IMR-90 (cell line): ENCODE results near the gene NR1I3.

ENCODE experiments used
- MAFK ChIP-seq: IDR thresholded peaks from 2 replicates; pipeline ENCODE4 v1.6.1; 2012; ENCODE audit warnings: low read depth, low read length, improper control_type of control experiment
- NFE2L2 ChIP-seq: fragments of 150-350 bp; IDR thresholded peaks from 2 replicates; pipeline ENCODE4 v1.6.1; 2016; ENCODE audit warnings: low read depth, mild to moderate bottlenecking, low read length
- POLR2A ChIP-seq: IDR thresholded peaks from 2 replicates; pipeline ENCODE4 v1.6.1; 2012; ENCODE audit warnings: mild to moderate bottlenecking, low read depth, low read length
- TF ChIP-seq, protein P1 (sequence below): conservative IDR thresholded peaks from 2 replicates; pipeline ENCODE4 v1.5.1; 2012; ENCODE audit warnings: mild to moderate bottlenecking, low read depth, low read length, improper control_type of control experiment

- TF ChIP-seq, protein P1, sequence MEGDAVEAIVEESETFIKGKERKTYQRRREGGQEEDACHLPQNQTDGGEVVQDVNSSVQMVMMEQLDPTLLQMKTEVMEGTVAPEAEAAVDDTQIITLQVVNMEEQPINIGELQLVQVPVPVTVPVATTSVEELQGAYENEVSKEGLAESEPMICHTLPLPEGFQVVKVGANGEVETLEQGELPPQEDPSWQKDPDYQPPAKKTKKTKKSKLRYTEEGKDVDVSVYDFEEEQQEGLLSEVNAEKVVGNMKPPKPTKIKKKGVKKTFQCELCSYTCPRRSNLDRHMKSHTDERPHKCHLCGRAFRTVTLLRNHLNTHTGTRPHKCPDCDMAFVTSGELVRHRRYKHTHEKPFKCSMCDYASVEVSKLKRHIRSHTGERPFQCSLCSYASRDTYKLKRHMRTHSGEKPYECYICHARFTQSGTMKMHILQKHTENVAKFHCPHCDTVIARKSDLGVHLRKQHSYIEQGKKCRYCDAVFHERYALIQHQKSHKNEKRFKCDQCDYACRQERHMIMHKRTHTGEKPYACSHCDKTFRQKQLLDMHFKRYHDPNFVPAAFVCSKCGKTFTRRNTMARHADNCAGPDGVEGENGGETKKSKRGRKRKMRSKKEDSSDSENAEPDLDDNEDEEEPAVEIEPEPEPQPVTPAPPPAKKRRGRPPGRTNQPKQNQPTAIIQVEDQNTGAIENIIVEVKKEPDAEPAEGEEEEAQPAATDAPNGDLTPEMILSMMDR: no peak
- no peak for TF ChIP-seq POLR2A
- no peak for TF ChIP-seq MAFK
- no peak for TF ChIP-seq NFE2L2
Observed at GRCh38 chr1:161244888-161245287, 6.9 kb upstream of the NR1I3 start.
